Mesothelial cell of epicardium (in vitro differentiated cells): Measurements from ENCODE around the gene CYP2E1. TPM values are rescaled to one million over a fixed set of nuclear protein-coding genes. Genes with fewer than 3 reads are reported as not detected.

Source experiments
- DNase-seq, 2 experiments: peaks; one replicate each; pipeline ENCODE4 v3.0.0; 2021; ENCODE audit warnings: low spot score in 2 of 2; ENCODE audit not compliant: unreplicated experiment in 2 of 2
- H3K27ac Mint-ChIP-seq: 2 replicates; pipeline ENCODE4 v1.8.0; 2021; ENCODE audit warnings: mixed read lengths
- H3K27me3 Mint-ChIP-seq: 2 replicates; pipeline ENCODE4 v1.8.0; 2021; ENCODE audit warnings: low read depth, mixed read lengths
- H3K36me3 Mint-ChIP-seq: 2 replicates; pipeline ENCODE4 v1.8.0; 2021; ENCODE audit warnings: mixed read lengths
- H3K4me1 Mint-ChIP-seq: 2 replicates; pipeline ENCODE4 v1.8.0; 2021; ENCODE audit warnings: mixed read lengths
- H3K4me3 Mint-ChIP-seq: 2 replicates; pipeline ENCODE4 v1.8.0; 2021; ENCODE audit warnings: mild to moderate bottlenecking, moderate library complexity, mixed read lengths
- H3K9me3 Mint-ChIP-seq: 2 replicates; pipeline ENCODE4 v1.8.0; 2021; ENCODE audit warnings: mixed read lengths
- CTCF ChIP-seq: fragments of 200-600 bp; sonication (generic); IDR thresholded peaks from one replicate; pipeline ENCODE4 v1.5.0; 2021; ENCODE audit warnings: antibody characterized with exemption; ENCODE audit not compliant: unreplicated experiment
- total RNA-seq: library from RNA; stranded (reverse); gene quantifications from 3 replicates; pipeline ENCODE4 v1.2.1, GENCODE V29; 2021

Gene CYP2E1
- total RNA-seq, 1 donor from 2014 or later: 2.8 TPM

DNA sequence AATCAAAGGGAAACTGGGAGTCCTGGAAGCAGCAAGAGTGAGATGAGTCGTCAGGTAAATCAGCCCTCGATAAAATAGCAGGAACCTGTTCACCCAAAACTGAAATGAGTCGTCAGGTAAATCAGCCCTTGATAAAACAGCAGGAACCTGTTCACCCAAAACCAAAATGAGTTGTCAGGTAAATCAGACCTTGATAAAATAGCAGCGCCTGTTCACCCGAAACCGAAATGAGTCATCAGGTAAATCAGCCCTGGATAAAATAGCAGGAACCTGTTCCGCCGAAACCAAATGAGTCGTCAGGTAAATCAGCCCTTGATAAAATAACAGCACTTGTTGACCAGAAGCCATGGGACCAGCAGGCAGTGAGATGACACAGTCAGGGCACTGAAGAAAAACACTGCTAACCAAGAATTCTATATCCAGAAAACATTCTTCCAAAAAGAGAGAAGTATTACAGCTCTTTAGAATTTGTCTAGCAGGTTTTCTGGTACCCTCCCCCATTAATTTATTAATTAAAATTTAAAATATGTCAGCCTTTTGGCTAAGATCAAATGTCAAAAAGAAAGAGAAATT lies 3.4 kb upstream of the CYP2E1 start:
- H3K4me3 Mint-ChIP-seq: no peak overlapping the region
- peaks cover 6% of the 10 kb centered on the region for H3K36me3 Mint-ChIP-seq
- TF ChIP-seq CTCF: no peak
- H3K27ac Mint-ChIP-seq: no peak overlapping the region
- peaks cover 46% of the 10 kb centered on the region for H3K9me3 Mint-ChIP-seq
- no peak for DNase-seq
- no peaks in the 10 kb centered on the region for H3K27me3 Mint-ChIP-seq
- H3K4me1 Mint-ChIP-seq: no peaks in the 10 kb centered on the region

DNA sequence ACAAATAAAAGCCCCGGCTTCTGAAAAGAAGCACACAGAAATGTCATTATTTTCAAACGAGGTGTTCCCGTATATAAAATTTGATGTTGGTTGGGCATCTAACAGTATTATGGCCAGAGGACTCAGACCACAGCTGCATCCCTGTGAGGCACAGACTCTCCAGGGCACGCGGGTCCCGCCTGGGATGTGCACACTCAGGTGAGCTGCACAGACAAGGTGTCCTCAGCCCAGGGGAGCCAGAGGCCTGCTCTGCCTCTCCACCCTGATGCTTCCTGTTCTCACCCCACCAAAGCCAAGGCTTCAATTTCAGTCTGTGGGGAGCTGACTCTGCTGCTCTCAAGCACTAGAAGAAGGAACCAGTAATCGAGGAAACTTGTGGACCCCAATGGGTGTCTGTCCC lies 1.7 kb upstream of the CYP2E1 start:
- no peaks in the 10 kb centered on the region for H3K27me3 Mint-ChIP-seq
- peaks cover 4% of the 10 kb centered on the region for H3K36me3 Mint-ChIP-seq
- no peak for TF ChIP-seq CTCF
- peaks cover 41% of the 10 kb centered on the region for H3K9me3 Mint-ChIP-seq
- H3K4me3 Mint-ChIP-seq: no peak overlapping the region
- no peak overlapping the region for H3K27ac Mint-ChIP-seq
- no peaks in the 10 kb centered on the region for H3K4me1 Mint-ChIP-seq
- DNase-seq: no peak

DNA sequence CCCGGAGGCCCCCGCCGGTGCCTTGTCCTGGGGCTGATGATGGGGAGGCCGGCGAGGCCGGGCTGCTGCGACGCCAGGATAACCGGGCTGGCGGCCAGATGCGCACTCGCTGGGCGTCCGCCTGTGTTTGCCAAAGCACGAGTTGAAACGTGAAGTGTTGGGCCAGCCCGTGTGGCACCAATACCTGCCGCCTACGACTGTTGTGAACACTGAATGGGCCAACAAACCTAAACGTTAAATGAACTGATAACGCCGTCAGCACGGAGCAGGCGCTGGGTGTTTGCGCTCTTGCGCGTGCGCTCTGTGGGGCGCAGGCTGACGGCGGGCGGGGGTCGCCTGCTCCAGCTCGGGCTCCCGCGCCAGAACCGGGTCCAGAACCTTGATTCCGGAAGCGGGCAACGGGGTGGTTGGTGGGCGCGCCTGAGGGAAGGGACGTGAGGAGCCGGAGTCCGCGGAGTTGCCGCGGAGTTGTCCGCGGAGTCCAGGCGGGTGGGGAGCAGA lies 658 bp downstream of the CYP2E1 start:
- peaks cover 2% of the 10 kb centered on the region for H3K36me3 Mint-ChIP-seq
- H3K27me3 Mint-ChIP-seq: no peaks in the 10 kb centered on the region
- no peak for TF ChIP-seq CTCF
- no peaks in the 10 kb centered on the region for H3K4me1 Mint-ChIP-seq
- H3K4me3 Mint-ChIP-seq: no peak overlapping the region
- no peak for DNase-seq
- peaks cover 41% of the 10 kb centered on the region for H3K9me3 Mint-ChIP-seq
- no peak overlapping the region for H3K27ac Mint-ChIP-seq

DNA sequence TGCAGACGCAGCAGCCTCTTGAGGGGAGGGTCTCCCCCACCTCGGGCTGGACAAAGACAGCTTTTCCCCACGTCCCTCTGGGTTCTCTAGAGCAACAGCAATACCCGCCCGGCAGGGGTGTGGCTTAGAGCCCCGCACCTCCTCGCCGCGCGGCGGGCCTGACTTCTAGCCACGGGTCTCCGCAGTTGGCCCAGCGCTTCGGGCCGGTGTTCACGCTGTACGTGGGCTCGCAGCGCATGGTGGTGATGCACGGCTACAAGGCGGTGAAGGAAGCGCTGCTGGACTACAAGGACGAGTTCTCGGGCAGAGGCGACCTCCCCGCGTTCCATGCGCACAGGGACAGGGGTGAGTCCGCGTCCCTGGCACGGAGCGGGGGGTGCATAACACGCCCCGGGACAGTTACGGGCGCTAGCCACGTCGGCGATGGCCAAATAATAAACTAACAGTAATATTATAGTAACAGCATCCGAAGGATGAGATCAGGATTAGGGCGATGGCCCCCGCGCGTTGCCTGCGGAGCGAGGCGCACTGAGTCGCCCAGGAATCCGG lies 1.2 kb downstream of the CYP2E1 start:
- no peaks in the 10 kb centered on the region for H3K4me1 Mint-ChIP-seq
- TF ChIP-seq CTCF: no peak
- no peaks in the 10 kb centered on the region for H3K27me3 Mint-ChIP-seq
- no peak overlapping the region for H3K4me3 Mint-ChIP-seq
- DNase-seq: no peak
- peaks cover 2% of the 10 kb centered on the region for H3K36me3 Mint-ChIP-seq
- no peak overlapping the region for H3K27ac Mint-ChIP-seq
- H3K9me3 Mint-ChIP-seq: peaks cover 36% of the 10 kb centered on the region

GRCh38 chr10:133528845-133529575 lies 1.8 kb downstream of the CYP2E1 start:
- no peaks in the 10 kb centered on the region for H3K4me1 Mint-ChIP-seq
- DNase-seq: no peak
- H3K4me3 Mint-ChIP-seq: no peak overlapping the region
- H3K27ac Mint-ChIP-seq: no peak overlapping the region
- H3K27me3 Mint-ChIP-seq: no peaks in the 10 kb centered on the region
- peaks cover 2% of the 10 kb centered on the region for H3K36me3 Mint-ChIP-seq
- peaks cover 37% of the 10 kb centered on the region for H3K9me3 Mint-ChIP-seq
- no peak for TF ChIP-seq CTCF
